Activated naive CD8-positive, alpha-beta T cell treated with anti-CD3 and anti-CD28 coated beads, Interleukin-2, amount 50 U/mL, for 24 hours (primary cell): ENCODE results near the gene TRIP4.

Experiments
- ATAC-seq: fragments of 150-1000 bp; cut with Tn5 transposase; one replicate; pipeline ENCODE4 v1.10.0; 2021
- DNase-seq: peaks from one replicate; pipeline ENCODE4 v3.0.0; 2021
- H3K27ac Mint-ChIP-seq: one replicate; pipeline ENCODE4 v1.8.0; 2021; ENCODE audit warnings: mild to moderate bottlenecking, mixed read lengths
- H3K27me3 Mint-ChIP-seq: one replicate; pipeline ENCODE4 v1.8.0; 2021; ENCODE audit warnings: mixed read lengths
- H3K36me3 Mint-ChIP-seq: one replicate; pipeline ENCODE4 v1.8.0; 2021; ENCODE audit warnings: low read depth, mixed read lengths
- H3K4me1 Mint-ChIP-seq: one replicate; pipeline ENCODE4 v1.8.0; 2021; ENCODE audit warnings: mixed read lengths
- H3K4me3 Mint-ChIP-seq: one replicate; pipeline ENCODE4 v1.8.0; 2021; ENCODE audit warnings: mild to moderate bottlenecking, moderate library complexity, mixed read lengths
- H3K9me3 Mint-ChIP-seq: one replicate; pipeline ENCODE4 v1.8.0; 2021; ENCODE audit warnings: mixed read lengths

TRIP4 gene

GRCh38 chr15:64412216-64412615 lies 24.6 kb downstream of the TRIP4 start:
- Mint-ChIP-seq H3K9me3 (no peaks in the 10 kb centered on the region), H3K36me3 (peaks cover 44% of the 10 kb centered on the region), H3K27ac (no peak overlapping the region), H3K4me1 (no peaks in the 10 kb centered on the region), H3K4me3 (no peak overlapping the region), H3K27me3 (no peaks in the 10 kb centered on the region)
- DNase-seq (no peak), ATAC-seq (no peak)

DNA sequence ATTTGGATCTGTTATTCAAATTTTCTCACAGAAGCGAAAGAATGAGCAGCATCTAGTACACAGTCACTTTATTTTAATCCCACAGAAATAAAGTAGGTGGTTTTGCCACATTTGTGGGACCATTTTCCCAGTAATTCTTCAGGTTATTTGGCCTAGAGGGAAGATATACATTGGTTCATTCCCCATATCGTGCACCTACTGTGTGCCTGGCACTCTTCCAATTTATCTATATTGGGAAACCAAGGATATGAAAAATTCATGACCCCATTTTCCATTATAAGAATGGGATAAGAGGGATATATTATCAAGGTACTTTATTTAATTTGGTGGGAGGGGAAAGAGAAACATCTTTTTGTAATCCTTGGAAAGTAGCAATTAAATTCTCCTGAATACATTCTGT lies 35.1 kb downstream of the TRIP4 start:
- peaks cover 25% of the 10 kb centered on the region for H3K36me3 Mint-ChIP-seq
- no peak overlapping the region for H3K27ac Mint-ChIP-seq
- no peaks in the 10 kb centered on the region for H3K9me3 Mint-ChIP-seq

DNA sequence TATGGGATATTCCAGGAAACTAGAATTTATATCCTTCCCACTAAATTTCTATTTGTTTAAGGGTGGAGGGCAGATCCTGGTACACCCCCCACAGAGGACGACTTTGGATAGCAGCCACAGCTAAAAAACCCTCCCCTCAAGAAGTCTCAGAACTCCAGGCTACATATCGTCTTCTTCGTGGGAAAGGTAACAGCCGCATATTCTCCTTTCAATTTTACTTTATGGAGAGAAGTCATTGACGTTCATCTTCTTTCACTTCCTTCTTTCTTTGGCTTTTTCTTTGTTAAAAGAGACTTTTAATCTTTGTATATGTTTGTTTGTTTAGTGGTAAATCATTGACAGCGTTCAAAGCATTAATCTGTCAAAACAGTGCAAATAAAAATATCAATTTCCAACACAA lies 36.3 kb downstream of the TRIP4 start:
- H3K9me3 Mint-ChIP-seq = no peaks in the 10 kb centered on the region
- ATAC-seq (no peak), DNase-seq (no peak)
- H3K27me3 Mint-ChIP-seq = no peaks in the 10 kb centered on the region
- H3K27ac Mint-ChIP-seq = no peak overlapping the region
- peaks cover 22% of the 10 kb centered on the region for H3K4me1 Mint-ChIP-seq
- no peak overlapping the region for H3K4me3 Mint-ChIP-seq
- peaks cover 23% of the 10 kb centered on the region for H3K36me3 Mint-ChIP-seq

More for the DNA sequence above, 35.1 kb downstream of the TRIP4 start:
- no peaks in the 10 kb centered on the region for H3K27me3 Mint-ChIP-seq
- H3K4me3 Mint-ChIP-seq = no peak overlapping the region
- DNase-seq (no peak), ATAC-seq (no peak)
- peaks cover 12% of the 10 kb centered on the region for H3K4me1 Mint-ChIP-seq

GRCh38 chr15:64425221-64425620 lies 37.6 kb downstream of the TRIP4 start:
- Mint-ChIP-seq H3K9me3 (no peaks in the 10 kb centered on the region), H3K4me1 (peaks cover 33% of the 10 kb centered on the region), H3K27me3 (no peaks in the 10 kb centered on the region), H3K4me3 (no peak overlapping the region), H3K36me3 (peaks cover 23% of the 10 kb centered on the region), H3K27ac (no peak overlapping the region)
- DNase-seq = no peak
- ATAC-seq = no peak

GRCh38 chr15:64426845-64427465 lies 39.3 kb downstream of the TRIP4 start:
- no peak overlapping the region for H3K4me3 Mint-ChIP-seq
- ATAC-seq (no peak), DNase-seq (no peak)
- H3K27me3 Mint-ChIP-seq = no peaks in the 10 kb centered on the region
- peaks cover 26% of the 10 kb centered on the region for H3K36me3 Mint-ChIP-seq
- peaks cover 43% of the 10 kb centered on the region for H3K4me1 Mint-ChIP-seq
- H3K9me3 Mint-ChIP-seq = no peaks in the 10 kb centered on the region
- H3K27ac Mint-ChIP-seq = peak overlapping the region; percentile 27

- ATAC-seq (peak; percentile 93), DNase-seq (no peak)
- H3K36me3 Mint-ChIP-seq = peaks cover 19% of the 10 kb centered on the region
- H3K9me3 Mint-ChIP-seq = no peaks in the 10 kb centered on the region
- H3K27me3 Mint-ChIP-seq = no peaks in the 10 kb centered on the region
- H3K4me3 Mint-ChIP-seq = peak overlapping the region; percentile 59
- H3K4me1 Mint-ChIP-seq = peaks cover 43% of the 10 kb centered on the region
- peak overlapping the region; percentile 93 for H3K27ac Mint-ChIP-seq
These were observed 41.8 kb downstream of the TRIP4 start for GRCh38 chr15:64429448-64429847.

GRCh38 chr15:64430000-64430735 lies 42.5 kb downstream of the TRIP4 start:
- Mint-ChIP-seq H3K27me3 (no peaks in the 10 kb centered on the region), H3K4me3 (peak overlapping the region; percentile 59), H3K36me3 (peaks cover 15% of the 10 kb centered on the region), H3K9me3 (no peaks in the 10 kb centered on the region), H3K4me1 (peaks cover 43% of the 10 kb centered on the region), H3K27ac (peak overlapping the region; percentile 93)
- ATAC-seq (peak; percentile 42), DNase-seq (peak; percentile 14)

GRCh38 chr15:64437982-64438381 lies 50.3 kb downstream of the TRIP4 start:
- no peaks in the 10 kb centered on the region for H3K9me3 Mint-ChIP-seq
- ATAC-seq (peak; percentile 52), DNase-seq (no peak)
- H3K27ac Mint-ChIP-seq = peak overlapping the region; percentile 53
- H3K4me3 Mint-ChIP-seq = no peak overlapping the region
- no peaks in the 10 kb centered on the region for H3K27me3 Mint-ChIP-seq
- H3K36me3 Mint-ChIP-seq = peaks cover 11% of the 10 kb centered on the region
- peaks cover 34% of the 10 kb centered on the region for H3K4me1 Mint-ChIP-seq

GRCh38 chr15:64438653-64439447 lies 51.2 kb downstream of the TRIP4 start:
- no peaks in the 10 kb centered on the region for H3K27me3 Mint-ChIP-seq
- H3K4me1 Mint-ChIP-seq = peaks cover 43% of the 10 kb centered on the region
- H3K27ac Mint-ChIP-seq = peak overlapping the region; percentile 53
- DNase-seq (no peak), ATAC-seq (no peak)
- H3K36me3 Mint-ChIP-seq = peaks cover 11% of the 10 kb centered on the region
- no peaks in the 10 kb centered on the region for H3K9me3 Mint-ChIP-seq
- H3K4me3 Mint-ChIP-seq = no peak overlapping the region

- H3K27ac Mint-ChIP-seq = peak overlapping the region; percentile 50
- peaks cover 61% of the 10 kb centered on the region for H3K4me1 Mint-ChIP-seq
- ATAC-seq (no peak), DNase-seq (no peak)
- no peaks in the 10 kb centered on the region for H3K9me3 Mint-ChIP-seq
- H3K4me3 Mint-ChIP-seq = no peak overlapping the region
- peaks cover 17% of the 10 kb centered on the region for H3K36me3 Mint-ChIP-seq
- H3K27me3 Mint-ChIP-seq = no peaks in the 10 kb centered on the region
These were observed 54.2 kb downstream of the TRIP4 start for GRCh38 chr15:64441852-64442251.

GRCh38 chr15:64443016-64443415 lies 55.4 kb downstream of the TRIP4 start:
- Mint-ChIP-seq H3K4me3 (peak overlapping the region; percentile 37), H3K27ac (peak overlapping the region; percentile 99)
- no peak for ATAC-seq

GRCh38 chr15:64443747-64444621 lies 56.3 kb downstream of the TRIP4 start:
- H3K4me3 Mint-ChIP-seq = peak overlapping the region; percentile 80
- DNase-seq = no peak
- no peaks in the 10 kb centered on the region for H3K9me3 Mint-ChIP-seq
- H3K36me3 Mint-ChIP-seq = peaks cover 25% of the 10 kb centered on the region
- H3K27ac Mint-ChIP-seq = peak overlapping the region; percentile 99
- ATAC-seq = peak; percentile 94
- peaks cover 53% of the 10 kb centered on the region for H3K4me1 Mint-ChIP-seq
- no peaks in the 10 kb centered on the region for H3K27me3 Mint-ChIP-seq

More at GRCh38 chr15:64443016-64443415, 55.4 kb downstream of the TRIP4 start:
- DNase-seq = no peak
- no peaks in the 10 kb centered on the region for H3K9me3 Mint-ChIP-seq
- peaks cover 55% of the 10 kb centered on the region for H3K4me1 Mint-ChIP-seq
- peaks cover 23% of the 10 kb centered on the region for H3K36me3 Mint-ChIP-seq
- no peaks in the 10 kb centered on the region for H3K27me3 Mint-ChIP-seq

- peaks cover 51% of the 10 kb centered on the region for H3K4me1 Mint-ChIP-seq
- no peaks in the 10 kb centered on the region for H3K27me3 Mint-ChIP-seq
- H3K27ac Mint-ChIP-seq = peak overlapping the region; percentile 99
- peaks cover 27% of the 10 kb centered on the region for H3K36me3 Mint-ChIP-seq
- ATAC-seq = no peak
- H3K9me3 Mint-ChIP-seq = no peaks in the 10 kb centered on the region
- no peak for DNase-seq
- peak overlapping the region; percentile 80 for H3K4me3 Mint-ChIP-seq
These were observed 57.2 kb downstream of the TRIP4 start for GRCh38 chr15:64444836-64445235.
